Erythroblast (primary cell): ENCODE results near the gene DPEP2.

Experiments
- GATA1 ChIP-seq: IDR thresholded peaks from 2 replicates; pipeline ENCODE4 v1.6.1; 2011; ENCODE audit warnings: low read depth, mild to moderate bottlenecking, control low read depth, low read length, moderate library complexity
- POLR2A ChIP-seq: IDR thresholded peaks from 2 replicates; pipeline ENCODE4 v1.6.1; 2011; ENCODE audit warnings: mild to moderate bottlenecking, low read length

DNA sequence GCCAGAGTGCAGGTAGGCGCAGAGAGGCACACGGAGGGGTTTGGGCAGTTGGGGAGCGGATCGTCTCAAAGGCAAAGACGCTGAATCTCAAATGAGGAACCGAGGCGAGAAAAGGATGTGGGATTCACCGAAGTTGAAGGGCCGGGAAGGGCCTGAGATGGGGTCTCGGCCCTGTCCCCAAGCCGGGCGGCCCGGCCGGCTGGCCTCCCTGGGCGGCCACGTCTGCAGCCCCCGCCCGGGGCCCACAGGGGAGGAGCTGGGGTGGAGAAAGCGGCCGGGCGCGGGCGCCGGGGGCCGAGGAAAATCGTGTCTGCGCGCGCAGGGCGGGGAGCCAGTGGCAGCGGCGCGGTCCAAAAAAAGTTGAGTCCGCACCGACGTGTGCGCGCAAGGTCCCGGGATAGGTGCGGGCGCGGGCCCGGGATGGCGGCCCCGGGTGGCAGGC lies 31.3 kb downstream of the DPEP2 start:
- no peak for TF ChIP-seq POLR2A
- no peak for TF ChIP-seq GATA1
